ENCODE results near the gene OR6V1.

OR6V1 gene

DNA sequence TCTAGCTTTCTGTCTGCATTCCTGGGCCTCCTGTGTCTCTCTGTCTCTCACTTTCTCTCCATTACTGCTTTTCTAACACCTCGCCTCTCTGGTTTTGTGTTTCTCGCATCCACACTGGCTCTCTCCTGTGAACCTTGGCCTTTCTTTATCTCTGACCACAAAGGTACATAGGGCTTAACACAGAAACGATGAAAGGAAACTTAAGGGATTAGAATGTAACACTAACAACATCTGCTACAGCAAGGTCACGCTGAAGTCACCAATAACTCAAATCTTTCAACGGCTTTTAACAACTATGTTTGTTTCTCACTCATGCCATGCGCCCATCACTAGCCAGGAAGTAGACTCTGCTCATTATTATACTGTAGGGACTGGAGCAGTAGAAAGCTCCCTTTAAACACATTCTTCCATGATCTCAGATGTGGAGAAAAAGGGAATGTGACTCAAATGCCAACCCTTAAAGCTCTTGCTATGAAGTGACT is 9.3 kb upstream of the OR6V1 start:
- H3K27ac ChIP-seq, result no peak overlapping the region

DNA sequence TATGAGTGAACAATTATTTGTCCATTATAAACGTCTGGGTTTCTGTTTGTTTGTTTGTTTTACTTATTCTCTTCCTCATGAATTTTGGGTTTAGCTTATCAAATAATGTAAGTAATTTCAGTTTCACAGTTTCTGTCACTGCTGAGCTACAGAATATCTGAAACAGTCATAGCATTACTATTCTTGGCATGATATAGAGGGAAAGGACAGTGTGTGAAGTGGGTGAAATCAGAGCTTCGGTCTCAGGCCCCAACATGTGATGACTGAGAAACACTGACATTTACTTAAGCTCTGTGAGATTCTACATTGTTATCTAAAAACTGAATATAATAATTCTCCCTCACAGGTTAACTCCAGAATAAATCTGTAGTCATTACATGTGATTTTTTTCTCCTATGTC is 8.8 kb upstream of the OR6V1 start:
- TF ChIP-seq, protein P1, sequence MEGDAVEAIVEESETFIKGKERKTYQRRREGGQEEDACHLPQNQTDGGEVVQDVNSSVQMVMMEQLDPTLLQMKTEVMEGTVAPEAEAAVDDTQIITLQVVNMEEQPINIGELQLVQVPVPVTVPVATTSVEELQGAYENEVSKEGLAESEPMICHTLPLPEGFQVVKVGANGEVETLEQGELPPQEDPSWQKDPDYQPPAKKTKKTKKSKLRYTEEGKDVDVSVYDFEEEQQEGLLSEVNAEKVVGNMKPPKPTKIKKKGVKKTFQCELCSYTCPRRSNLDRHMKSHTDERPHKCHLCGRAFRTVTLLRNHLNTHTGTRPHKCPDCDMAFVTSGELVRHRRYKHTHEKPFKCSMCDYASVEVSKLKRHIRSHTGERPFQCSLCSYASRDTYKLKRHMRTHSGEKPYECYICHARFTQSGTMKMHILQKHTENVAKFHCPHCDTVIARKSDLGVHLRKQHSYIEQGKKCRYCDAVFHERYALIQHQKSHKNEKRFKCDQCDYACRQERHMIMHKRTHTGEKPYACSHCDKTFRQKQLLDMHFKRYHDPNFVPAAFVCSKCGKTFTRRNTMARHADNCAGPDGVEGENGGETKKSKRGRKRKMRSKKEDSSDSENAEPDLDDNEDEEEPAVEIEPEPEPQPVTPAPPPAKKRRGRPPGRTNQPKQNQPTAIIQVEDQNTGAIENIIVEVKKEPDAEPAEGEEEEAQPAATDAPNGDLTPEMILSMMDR (conservative IDR thresholded peaks at IDR 0.05), result no peak
- TF ChIP-seq ZFX (IDR thresholded peaks at IDR 0.05), result no peak
- H3K27ac ChIP-seq, result no peak overlapping the region

More for the DNA sequence above, 9.3 kb upstream of the OR6V1 start:
- TF ChIP-seq, protein P1 (conservative IDR thresholded peaks at IDR 0.05), result no peak
- no peak for TF ChIP-seq ZFX (IDR thresholded peaks at IDR 0.05)

DNA sequence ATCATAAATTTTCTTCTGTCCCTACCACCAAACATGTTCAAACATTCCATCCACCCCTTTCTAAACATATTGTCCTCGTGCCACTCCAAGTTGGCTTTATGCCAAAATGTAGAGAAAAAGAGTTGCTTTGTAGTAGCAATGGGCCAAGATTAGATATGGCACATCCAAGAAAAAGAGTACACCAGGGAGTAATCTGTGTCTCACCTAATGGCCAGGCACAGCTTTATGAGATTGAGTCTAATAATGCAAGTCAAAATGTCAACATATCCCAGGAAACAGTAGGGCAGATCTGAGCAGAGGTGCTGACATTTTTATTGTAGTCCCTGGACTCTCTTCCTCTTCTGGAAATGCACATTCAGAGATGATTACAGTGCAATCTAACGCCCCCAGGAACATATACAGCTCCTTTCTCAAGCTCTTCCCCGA is 5.7 kb upstream of the OR6V1 start:
- TF ChIP-seq, protein P1 (conservative IDR thresholded peaks at IDR 0.05), result no peak
- no peak for TF ChIP-seq ZFX (IDR thresholded peaks at IDR 0.05)
- peak overlapping the region; percentile 66; the same call in 1 of the 2 replicates for H3K27ac ChIP-seq

DNA sequence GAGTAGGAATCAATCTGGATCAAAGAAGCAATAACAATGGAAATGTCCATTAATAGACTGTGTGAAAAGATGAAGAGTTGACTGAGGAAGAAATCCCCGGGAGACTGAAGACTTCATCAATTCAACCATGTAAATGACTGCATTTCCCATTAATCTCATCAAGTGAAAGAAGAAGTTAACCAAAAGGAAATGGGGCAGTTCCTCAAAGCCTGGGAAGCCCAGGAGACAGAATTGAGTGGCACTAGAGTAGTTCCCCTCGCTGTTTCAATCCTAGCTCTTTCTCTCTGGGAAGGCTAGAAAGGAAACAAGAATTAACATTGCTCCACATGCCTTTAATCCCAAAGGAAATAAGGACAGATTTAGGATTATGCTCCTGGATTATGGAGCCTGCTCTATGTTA is 4.8 kb upstream of the OR6V1 start:
- TF ChIP-seq ZFX (IDR thresholded peaks at IDR 0.05), result no peak
- TF ChIP-seq, protein P1 (conservative IDR thresholded peaks at IDR 0.05), result no peak

DNA sequence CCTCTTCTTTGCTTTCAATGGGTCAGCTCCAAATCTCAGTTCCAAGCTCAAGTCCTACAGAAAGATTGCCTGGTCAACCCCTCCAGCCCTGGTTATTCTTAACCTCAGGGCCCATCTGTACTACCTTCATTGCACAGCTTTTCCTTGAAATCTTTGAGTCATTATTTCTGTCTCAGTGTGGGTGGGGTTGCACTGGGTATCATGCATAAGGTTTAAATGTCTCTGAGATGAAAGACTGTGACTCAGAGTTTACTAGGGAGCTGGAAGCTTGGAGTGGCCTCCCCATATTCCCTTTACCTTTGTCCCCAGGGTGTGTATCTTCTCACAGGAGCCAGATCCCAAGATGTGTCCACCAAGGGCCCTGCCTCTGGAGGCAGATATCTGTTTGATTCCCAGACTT is 3.3 kb upstream of the OR6V1 start:
- no peak overlapping the region for H3K27ac ChIP-seq

More for the DNA sequence above, 4.8 kb upstream of the OR6V1 start:
- H3K27ac ChIP-seq, result no peak overlapping the region; the same call in 1 of the 2 replicates

DNA sequence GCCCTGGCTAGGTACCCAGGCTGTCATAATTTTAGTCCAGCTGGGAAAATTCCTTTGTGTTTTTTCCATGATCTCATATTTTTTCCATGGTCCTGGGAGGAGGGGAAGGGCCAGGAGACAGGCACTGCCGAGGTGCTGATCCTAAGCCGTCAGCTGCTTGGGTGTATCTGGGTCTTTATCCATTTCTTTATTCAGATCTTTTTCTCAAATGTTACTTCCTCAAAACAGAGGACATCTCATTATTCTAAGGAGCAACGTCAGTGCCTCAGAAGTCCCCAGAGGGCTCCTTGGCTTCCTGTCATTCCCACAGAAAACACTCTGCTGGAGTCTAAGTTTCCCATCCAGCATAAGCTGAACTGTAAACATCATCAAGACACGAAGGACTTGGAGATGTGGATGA is 2.8 kb upstream of the OR6V1 start:
- no peak overlapping the region for H3K27ac ChIP-seq
- TF ChIP-seq, protein P1 (conservative IDR thresholded peaks at IDR 0.05), result no peak
- no peak for TF ChIP-seq ZFX (IDR thresholded peaks at IDR 0.05)

More for the DNA sequence above, 3.3 kb upstream of the OR6V1 start:
- no peak for TF ChIP-seq ZFX (IDR thresholded peaks at IDR 0.05)
- TF ChIP-seq, protein P1 (conservative IDR thresholded peaks at IDR 0.05), result no peak

DNA sequence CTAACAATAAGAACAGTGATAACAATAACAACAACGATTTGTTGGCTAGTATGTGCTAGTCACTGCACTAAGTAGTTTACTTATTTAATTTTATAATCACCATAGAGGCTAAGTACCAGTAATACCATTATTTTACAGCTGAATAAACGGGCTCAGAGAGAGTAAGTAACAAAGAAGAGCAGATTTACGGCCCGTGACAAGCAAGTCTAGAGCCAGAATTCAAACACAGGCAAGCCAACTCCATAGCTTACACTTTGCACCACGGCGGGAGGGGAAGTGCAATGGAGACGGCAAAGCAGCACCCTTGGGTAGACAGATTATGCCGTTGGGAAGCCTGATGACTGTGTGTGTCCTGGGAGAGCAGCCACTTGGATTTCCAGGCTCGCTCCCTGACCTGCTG is 1.2 kb upstream of the OR6V1 start:
- H3K27ac ChIP-seq, result no peak overlapping the region

More for the DNA sequence above, 1.2 kb upstream of the OR6V1 start:
- TF ChIP-seq, protein P1 (conservative IDR thresholded peaks at IDR 0.05), result no peak
- no peak for TF ChIP-seq ZFX (IDR thresholded peaks at IDR 0.05)

Measured in C4-2B (cell line).